Stimulated activated CD8-positive, alpha-beta memory T cell treated with anti-CD3 and anti-CD28 coated beads, Interleukin-15, amount 100 ng/mL, for 24 hours (primary cell): Measurements from ENCODE around the gene RC3H2.
A peak's percentile ranks its signal among the peaks of the same experiment; 100 is the strongest.
"Not testable (repeated sequence)": the region's sequence is repeated elsewhere in the genome, so short reads cannot be mapped to it uniquely, and the experiment has no call there.

Experiments used
- DNase-seq: peaks from one replicate; pipeline ENCODE4 v3.0.0-alpha.2; 2020; ENCODE audit warnings: low read depth

Gene RC3H2

DNA sequence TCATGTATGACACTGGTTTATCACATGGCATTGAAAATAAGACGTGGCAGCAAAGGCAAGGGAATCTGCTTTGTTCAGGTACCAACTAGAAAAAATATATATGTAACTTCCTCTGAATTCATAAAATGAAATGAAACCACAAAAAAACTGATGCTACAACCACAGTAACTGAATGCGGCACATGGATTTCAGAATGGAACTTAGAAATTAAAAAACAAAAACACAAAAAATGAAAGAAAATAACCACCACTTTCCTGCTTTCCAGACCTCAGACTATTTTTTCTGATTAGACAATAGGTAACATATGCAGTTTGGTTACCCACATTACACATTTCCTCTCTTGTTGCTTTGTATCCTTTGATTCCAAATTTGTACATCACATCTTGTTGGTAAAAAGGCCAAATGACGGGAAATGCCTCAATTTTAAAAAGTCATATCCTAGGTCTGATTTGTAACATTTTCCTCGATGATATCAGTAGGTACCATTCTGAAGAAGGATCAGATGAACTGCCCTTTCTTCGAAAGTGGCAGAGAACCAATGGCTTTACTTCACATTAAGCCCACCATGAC lies 58.7 kb downstream of the RC3H2 start:
- DNase-seq, result no peak

DNA sequence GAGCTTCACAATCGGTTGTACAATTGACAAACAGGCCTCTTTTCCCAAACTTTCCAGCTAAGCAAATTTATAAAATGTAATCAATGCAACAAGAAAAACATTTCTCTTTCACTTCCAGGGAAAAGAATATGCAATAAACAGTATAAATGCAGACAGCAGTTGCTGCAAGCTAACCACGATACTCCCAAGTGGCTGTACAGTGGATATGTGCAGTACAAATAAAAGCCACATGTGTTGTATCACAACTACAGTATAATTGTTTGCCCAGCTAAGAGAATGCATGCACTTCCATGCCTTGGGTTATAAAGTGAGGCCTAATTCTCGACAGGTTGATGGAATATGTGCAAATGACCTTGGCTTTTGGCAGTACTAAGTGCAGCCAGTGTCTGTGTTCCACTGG lies 60.0 kb downstream of the RC3H2 start:
- DNase-seq, result no peak

DNA sequence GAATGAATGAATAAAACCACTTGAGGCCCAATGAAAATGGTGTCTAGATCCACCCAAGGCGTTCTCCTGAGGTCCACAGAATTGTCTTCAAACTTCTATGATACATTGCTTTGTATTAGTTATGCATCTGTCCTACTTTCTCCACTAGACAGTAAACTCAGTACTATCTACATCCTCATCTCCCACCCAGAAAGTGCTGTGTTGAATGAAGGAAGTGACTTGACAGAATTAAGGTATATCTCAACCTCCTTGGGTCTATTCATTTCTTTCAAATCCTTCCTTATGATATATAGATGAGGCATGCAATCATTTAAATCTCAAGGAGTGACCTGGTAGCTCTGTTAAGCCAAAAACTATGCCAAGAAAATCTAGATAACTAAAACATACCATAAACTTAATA lies 61.0 kb downstream of the RC3H2 start:
- no peak for DNase-seq

DNA sequence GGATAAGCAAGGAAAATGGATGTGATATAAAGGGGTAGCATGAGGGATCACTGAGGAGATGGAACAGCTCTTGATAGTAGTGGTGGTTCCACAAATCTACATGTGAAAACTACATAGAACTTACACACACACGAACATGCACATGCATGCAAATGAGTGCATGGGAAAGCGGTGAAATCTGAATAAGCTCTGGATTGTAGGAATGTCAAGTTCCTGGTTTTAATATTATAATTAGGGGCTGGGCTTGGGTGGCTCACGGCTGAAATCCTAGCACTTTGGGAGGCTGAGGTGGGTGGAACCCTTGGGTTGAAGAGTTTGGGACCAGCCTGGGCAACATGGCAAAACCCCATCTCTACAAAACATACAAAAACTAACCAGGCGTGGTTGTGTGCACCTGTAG lies 63.7 kb downstream of the RC3H2 start:
- DNase-seq, result no peak

DNA sequence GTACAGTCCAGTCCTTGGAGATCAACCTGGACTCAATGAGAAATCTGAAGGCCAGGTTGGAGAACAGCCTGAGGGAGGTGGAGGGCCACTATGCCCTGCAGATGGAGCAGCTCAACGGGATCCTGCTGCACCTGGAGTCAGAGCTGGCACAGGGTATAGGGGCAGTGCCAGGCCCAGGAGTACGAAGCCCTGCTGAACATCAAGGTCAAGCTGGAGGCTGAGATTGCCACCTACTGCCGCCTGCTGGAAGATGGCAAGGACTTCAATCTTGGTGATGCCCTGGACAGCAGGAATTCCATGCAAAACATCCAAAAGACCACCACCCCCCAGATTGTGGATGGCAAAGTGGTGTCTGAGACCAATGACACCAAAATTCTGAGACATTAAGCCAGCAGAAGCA lies 66.7 kb downstream of the RC3H2 start:
- not testable (repeated sequence) for DNase-seq

DNA sequence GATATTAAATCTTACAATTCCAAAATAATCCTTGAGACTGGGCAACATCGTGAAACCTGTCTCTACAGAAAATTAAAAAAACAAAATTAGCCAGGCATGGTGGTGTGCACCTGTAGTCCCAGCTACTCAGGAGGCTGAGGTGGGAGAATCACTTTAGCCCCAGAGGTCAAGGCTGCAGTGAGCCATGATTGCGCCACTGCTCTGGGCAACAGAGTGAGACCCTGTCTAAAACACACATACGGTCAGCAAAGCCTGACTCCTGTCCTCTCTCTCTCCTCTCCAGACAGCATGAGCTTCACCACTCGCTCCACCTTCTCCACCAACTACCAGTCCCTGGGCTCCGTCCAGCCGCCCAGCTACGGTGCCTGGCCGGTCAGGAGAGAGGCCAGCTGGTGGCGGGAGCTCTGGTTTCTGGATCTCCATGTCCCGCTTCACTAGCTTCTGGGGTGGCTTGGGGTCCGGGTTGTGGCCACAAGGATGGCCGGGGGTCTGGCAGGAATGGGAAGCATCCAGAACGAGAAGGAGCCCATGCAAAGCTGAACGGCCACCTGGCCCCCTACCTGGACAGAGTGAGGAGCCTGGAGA lies 67.8 kb downstream of the RC3H2 start:
- no peak for DNase-seq

DNA sequence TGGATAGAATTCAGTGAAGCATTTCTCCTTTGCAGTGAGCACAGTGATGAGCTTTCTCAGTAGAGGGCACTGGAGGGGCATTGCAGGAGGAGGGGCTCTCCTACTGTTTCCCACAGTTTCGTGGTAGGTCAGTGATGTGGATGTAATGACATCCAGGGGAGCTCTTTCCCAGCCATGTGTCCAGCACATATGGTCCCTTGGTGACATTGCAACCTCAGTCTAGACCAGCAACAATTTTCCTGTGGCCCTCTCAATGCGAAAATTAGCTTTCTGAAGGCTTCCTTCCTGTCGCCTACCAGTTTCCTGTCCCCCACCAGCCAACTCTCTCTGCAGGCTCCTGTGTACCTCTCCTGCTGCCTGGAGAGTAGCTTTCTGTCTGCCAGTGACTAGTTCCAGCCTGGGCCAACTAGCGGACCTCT lies 69.8 kb downstream of the RC3H2 start:
- no peak for DNase-seq

DNA sequence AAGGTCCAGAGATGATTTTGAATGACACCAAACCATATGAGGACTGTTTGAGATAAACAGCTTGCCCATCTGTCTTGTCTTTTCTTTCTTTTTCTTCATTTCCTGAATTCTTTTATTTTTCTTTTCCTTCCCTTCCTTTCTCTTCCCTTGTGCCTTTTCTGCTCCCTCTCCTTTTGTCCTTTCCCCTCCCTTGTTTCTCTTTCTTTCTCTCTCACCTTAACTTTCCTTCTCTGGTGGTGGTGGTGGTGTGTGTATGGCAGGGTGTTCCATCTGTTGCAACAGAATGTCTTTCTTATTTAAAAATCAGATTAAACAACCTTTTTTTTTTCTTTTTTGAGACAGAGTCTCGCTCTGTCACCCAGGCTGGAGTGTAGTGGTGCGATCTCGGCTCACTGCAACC lies 73.0 kb downstream of the RC3H2 start:
- DNase-seq, result no peak

DNA sequence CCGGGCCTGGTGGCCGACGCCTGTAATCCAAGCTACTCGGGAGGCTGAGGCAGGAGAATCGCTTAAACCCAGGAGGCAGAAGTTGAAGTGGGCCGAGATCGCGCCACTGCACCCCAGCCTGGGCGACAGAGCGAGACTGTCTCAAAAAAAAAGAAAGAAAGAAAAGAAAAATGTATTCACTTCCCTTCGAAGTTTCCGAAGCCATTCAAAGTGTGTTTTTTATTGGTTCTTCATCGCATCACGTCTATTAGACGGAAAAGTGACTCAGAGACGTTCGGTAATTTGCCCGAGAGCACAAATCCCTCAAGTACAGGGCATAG lies 76.2 kb downstream of the RC3H2 start:
- DNase-seq, result not testable (repeated sequence)

DNA sequence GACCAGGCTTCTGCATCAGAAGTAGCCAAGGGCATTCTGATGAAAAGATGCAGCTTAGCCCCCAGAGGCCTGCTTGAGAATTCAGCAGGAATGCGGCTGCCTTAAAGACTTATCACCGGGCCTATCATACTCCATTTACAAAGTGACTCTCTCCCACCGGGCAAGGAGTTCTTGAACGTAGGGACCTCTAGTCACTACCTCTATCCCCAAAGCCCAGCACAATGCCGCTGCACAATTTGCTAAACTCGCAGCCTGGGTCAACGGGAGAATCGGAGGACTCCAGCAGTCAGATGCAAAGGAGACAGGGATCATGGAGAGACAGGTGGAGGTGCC lies 77.4 kb downstream of the RC3H2 start:
- no peak for DNase-seq

DNA sequence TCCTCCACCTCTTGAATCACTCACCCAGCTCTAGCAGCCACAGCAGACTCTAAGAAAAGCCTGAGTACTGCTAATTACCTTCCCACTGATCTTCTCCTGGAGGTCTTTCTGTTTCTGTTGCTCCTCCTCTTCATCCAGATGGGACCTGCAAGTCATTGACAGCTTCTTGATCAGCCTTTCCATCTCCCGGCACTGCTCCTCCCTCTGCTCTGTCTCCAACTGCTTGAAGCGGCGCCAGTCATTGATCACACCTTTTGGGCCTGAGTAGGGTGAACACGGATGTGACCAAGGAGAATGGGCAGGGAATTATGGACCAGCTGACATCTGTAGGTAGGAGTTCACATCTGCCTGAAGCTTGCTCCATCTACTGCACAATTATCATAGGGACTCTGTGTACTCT lies 82.2 kb downstream of the RC3H2 start:
- DNase-seq, result no peak

DNA sequence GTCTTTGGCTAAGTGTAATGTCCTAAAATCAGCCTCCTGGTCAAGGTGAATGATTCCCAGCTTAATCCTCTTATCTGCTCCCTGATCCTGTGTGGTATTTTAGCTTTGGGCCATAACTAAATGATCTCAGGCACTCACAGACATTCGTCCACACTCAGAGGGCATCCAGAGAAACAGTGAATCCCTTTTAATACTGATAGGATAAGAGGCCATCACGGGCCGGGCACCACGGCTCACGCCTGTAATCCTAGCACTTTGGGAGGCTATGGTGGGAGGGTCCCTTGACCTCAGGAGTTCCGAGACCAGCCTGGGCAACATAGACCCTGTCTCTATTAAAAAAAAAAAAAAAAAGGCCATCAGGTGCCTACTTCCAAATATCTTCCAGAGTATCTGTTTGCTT lies 83.1 kb downstream of the RC3H2 start:
- DNase-seq, result no peak

DNA sequence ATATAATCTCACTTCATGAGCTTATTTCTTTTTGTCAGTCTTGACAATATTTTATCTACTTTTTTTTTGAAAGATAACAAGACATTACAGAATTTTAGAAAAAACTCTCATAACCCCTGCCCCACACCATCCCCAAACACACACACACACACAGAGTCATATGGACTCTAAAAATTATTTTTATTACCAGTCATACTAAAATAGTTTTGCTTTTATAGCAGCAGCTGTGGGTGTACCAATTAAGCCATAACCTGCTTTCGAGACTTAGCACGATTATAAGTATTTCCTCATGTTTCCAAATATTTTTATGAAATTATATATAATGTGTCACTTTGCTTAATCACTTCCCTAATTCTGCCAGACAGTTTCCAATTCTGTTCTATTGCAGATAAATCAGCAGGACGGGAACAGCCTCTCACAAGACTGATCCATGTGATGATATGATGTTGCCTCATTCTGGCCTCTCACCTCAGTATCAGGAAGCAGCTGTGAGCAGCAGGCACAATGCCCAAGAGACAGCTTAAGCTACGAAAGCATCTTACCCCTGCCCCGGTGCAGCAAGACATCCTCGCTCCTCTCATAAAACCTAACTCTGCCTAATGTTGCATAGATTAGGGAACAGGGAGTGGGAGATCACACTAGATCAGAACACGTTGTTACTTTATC lies 83.7 kb downstream of the RC3H2 start:
- DNase-seq, result no peak

DNA sequence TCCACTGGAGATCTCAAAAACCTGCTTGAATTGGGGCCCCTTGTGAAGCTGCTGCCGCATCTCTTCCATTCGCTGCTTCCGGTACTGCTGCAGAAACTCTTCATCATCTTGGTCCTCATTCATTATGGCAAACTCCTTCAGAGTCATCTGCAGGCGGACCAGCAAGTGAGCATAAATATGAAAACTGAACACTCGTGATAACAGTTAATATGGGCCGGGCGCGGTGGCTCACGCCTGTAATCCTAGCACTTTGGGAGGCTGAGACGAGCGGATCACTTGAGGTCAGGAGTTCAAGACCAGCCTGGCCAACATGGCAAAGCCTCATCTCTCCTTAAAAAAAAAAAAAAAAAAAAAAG lies 84.7 kb downstream of the RC3H2 start:
- no peak for DNase-seq

DNA sequence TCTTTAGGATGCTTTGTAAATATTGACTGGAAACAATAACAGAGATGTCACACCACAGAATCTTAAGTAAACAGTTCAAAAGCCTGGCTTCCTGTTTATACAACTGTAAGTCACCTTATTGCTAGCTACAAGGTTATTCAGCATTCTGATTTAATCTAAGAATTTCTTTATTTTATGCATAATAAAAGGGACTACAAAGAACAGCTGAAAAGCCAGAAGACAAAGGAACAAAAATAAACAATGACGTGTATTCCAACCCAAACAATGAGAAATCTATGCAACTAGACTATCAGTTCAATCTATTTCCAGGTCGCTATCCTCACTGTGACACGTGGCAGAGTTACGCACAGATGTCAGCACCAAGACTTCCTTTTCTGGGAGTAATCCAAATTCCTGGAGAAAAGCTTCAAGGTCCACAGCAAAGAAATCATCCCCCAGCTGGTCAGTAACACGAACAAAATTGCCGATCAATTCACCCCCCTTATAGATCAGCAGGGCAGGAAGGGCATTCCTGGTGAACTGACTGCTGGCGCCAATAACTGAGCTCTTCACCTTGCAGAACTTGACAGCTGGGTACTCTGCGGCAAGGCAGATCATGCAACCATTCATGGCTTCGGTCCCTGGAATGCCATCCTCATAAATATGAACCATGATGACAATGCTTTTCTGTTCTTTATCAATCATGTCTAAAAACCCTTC lies 85.2 kb downstream of the RC3H2 start:
- no peak for DNase-seq

DNA sequence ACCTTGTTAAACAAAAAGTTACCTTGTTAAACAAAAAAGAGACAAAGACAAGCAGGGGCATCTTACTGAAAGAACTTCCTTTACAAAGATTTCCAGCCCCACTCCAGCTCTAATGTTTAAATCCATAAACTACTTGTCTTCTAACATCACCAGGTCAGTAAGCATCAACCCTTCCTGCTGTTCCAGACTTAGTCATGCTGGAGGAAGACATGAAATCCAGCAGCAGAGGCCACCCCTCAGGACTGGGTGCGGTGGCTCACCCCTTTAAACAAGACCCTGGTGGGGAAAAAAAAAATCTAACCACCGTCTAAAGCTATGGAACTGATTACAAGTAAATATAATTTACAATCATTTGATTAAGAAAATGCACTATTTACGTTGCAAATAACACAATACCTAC lies 85.8 kb downstream of the RC3H2 start:
- DNase-seq, result no peak

DNA sequence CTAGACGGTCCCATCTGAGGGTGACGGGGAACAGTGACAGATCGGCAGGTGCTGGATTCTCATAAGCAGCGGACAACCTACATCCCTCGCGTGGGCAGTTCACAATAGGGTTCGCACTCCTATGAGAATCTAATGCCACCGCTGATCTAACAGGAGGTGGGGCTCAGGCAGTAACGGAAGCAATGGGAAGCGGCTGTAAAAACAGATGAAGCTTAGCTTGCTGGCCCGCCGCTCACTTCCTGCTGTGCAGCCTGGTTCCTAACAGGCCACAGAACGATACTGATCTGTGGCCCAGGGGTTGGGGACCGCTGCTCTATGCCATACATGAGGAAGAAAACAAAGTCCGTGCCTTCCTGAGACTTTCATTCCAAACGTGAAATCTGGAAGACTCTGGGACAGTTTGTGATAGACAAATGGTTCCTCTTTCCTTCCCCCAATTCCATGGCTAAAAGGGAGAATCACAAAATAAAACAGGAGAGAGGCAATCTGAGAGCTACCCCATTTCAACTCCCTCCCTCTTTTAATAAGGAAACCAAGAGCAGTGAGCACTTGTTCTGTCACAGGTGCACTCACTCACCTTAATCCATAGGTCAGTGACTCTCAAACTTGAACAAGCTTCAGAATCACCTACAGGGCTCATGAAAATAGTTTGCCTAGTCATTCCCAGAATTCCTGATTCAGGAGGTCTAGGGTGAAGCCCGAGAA lies 88.8 kb downstream of the RC3H2 start:
- no peak for DNase-seq

DNA sequence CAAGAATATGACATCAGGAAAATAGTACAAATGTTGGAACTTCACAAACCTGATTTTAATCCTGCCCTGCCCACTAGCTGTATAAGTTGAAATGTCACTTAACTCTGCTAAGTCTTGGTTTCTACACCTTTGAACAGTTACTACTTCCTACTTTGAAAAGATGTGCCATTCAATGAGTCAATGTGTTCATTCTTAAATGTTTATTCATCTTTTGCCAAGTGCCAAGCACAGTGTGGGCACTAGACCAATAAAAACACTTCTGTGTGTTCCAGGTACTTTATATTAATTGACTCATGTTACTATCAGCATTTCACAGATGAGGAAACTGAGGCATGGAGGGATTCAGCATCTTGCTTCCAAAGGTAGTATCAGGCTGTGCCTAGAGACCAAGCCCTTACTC lies 89.6 kb downstream of the RC3H2 start:
- DNase-seq, result no peak

DNA sequence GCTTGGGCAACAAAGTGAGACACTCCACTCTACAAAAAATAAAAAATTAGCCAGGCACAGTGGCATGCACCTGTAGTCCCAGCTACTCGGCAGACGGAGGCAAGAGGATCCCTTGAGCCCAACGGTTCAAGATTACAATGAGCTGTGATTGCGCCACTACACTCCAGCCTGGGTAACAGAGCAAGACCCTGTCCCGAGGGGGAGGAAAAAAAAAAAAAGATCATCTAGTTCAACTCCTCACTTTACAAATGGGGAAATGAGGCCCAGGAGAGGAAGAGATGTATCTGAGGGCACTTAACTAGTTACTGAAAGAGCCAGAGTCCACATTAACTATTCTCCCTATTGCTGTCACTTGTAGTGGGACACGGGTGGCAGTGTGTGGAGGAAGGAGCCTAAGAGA lies 90.6 kb downstream of the RC3H2 start:
- DNase-seq, result no peak

DNA sequence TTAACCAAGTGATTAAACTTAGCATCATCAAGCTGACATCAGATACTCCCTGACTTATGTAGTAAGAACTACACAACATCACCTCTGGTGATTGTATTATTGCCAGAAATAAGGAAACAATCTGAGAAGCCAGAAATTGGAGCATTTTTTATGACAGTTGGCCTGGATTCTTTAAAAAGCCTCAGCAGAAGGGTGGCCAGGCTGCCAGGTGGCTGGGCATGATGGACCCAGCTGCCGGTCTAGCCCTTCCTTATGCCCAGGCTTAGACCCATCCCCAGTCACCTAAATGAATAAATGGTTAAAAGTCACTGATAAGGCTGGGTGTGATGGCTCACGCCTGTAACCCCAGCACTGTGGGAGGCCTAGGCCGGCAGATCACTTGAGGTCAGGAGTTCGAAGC lies 92.4 kb downstream of the RC3H2 start:
- no peak for DNase-seq

DNA sequence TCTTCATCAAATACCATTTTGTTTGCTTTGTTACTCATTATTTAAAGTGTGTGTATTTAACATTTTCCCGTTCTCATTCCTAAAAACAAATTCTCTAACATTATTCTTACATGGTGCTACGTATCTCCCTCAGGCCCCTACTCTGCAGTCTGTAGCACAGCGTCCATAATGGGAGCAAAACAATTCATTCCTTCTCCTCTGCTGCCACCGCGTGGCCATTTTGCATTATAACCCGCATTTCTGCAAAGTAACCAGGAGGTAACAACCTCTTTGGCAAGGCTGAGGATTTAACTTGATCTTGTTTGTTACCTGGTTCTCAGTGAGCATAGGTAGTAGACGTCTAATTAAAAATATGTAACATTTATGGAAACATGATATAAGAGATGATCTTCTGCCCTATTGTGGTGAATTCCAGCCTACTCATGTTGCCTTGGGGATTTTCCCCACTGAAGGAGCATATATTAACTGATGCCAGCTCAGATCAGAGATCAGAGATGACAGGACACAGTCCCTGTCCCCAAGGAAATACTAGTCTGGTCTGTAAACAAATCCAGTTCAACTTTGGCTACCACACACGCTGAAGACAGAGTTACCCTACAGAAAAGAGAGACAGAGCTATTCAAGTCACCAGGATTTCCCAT lies 94.7 kb downstream of the RC3H2 start:
- peak; percentile 56 for DNase-seq

DNA sequence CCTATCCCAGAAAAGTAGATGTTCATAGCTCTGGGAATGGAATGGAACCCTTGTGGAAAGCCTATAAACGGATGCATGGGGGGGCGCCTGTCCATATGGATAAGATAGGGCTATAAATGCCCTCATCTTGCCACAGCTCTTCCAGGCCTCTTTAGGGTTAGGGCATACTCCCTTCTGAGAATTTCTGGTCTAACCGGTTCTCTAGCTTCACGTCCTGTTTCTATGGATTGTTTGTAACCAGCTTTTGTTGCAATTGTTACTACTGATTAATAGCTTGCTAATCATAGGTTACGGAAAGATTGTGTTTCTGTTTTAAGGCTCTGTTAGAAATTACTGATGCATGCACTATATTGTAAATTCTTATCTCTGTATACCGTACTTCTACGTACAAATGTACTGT lies 95.9 kb downstream of the RC3H2 start:
- not testable (repeated sequence) for DNase-seq

DNA sequence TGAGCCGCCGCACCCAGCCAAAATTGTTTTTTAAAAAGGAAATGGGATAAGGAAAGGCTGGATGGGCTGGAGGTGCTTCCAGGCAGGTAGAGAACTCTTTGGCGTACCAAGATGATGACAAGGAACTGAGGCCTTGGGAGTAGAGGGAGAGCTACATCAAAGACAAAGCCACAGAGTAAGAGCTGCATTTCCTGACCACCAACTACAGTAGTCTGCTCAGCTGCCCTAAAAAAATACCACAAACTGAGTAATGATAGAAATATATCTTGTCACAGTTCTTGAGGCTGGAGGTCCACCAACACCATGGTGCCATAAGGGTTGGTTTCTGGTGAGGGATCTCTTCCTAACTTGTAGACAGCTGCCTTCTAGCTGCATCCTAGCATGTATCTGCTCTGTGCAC lies 97.0 kb downstream of the RC3H2 start:
- no peak for DNase-seq
